ENCODE measurements around the gene DHX32.

GRCh38 chr10:125824736-125825135 is 56.4 kb downstream of the DHX32 start:
- no peak for TF ChIP-seq POLR2A (IDR thresholded peaks at IDR 0.05)
- TF ChIP-seq CTCF (IDR thresholded peaks at IDR 0.05) = no peak
